Stimulated activated CD4-positive, alpha-beta T cell treated with anti-CD3 and anti-CD28 coated beads, Interleukin-15, amount 100 ng/mL, for 24 hours (primary cell): Measurements from ENCODE around the gene CELA3B.
A peak's percentile ranks its signal among the peaks of the same experiment; 100 is the strongest.
"Not testable (repeated sequence)": the region's sequence is repeated elsewhere in the genome, so short reads cannot be mapped to it uniquely, and the experiment has no call there.

Experiments used
- DNase-seq: peaks from one replicate; pipeline ENCODE4 v3.0.0-alpha.2; 2020

The CELA3B gene

DNA sequence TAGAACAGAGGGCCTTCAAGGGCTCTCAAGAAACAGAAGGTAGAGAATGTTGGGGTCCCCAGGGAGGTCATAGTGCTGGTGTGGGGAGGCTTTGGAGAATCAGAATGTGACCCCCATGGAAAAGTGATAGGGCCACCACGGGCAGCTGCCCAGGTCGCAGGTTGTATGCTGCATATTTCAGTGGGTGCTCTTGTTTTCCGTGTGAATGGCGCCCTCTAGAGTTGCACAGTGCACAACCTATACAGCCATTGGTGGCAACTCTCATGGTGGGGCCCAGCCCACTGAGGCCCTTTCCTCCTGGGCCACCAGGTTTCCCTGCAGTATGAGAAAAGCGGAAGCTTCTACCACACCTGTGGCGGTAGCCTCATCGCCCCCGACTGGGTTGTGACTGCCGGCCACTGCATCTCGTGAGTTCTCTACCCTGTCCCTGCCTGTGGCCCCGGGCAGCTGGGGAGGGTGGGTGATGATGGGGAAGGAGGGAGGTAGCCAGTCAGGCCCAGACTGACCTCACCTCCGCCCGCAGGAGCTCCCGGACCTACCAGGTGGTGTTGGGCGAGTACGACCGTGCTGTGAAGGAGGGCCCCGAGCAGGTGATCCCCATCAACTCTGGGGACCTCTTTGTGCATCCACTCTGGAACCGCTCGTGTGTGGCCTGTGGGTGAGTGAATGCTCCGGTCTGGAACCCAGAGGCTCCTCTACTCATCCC lies 3.8 kb downstream of the CELA3B start:
- not testable (repeated sequence) for DNase-seq

DNA sequence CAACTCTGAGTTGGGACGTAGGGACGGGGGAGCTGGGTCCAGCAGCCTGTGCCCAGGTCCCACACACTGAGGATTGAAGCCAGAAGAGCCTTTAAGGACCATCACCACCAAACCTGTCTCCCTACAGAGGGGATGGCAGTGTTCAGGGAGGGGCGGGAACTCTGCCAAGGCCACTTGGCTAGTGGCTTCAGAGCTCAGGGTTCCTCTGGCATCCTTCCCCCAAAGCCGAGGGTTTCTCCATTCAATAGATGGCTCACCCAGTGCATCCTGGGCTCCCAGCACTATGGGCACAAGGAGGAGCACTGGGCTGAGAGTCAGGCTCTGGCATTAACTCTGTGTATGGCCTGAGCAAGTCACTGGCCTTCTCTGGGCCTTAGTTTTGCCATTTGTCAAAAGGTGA lies 4.4 kb downstream of the CELA3B start:
- DNase-seq, result not testable (repeated sequence)

DNA sequence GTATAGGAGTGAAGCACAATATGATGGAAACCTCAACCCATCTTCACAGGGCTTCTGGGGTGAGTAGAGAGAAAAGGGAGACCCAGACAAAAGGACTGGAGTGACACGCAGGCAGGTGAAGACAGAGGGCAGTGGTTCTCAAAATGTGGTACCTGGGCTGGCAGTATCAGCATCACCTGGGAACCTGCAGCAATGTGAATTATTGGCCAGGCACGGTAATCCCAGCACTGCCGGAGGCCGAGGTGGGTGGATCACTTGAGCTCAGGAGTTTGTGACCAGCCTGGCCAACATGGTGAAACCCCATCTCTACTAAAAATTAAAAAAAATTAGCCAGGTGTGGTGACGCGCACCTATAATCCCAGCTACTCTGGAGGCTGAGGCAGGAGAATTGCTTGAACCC lies 5.3 kb downstream of the CELA3B start:
- not testable (repeated sequence) for DNase-seq

DNA sequence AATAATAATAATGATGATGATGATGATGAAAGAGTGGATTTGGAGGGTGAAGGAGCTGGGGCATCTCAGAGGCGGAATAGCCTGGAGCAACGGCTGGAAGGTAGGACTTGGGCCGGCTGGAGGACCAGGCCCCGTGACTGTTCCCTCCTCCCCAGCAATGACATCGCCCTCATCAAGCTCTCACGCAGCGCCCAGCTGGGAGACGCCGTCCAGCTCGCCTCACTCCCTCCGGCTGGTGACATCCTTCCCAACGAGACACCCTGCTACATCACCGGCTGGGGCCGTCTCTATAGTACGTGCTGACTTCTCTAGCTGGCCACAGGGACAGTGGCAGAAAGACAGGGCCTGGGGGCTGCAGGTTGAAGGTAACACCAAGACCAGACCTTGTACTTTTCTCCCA lies 6.7 kb downstream of the CELA3B start:
- DNase-seq, result not testable (repeated sequence)

DNA sequence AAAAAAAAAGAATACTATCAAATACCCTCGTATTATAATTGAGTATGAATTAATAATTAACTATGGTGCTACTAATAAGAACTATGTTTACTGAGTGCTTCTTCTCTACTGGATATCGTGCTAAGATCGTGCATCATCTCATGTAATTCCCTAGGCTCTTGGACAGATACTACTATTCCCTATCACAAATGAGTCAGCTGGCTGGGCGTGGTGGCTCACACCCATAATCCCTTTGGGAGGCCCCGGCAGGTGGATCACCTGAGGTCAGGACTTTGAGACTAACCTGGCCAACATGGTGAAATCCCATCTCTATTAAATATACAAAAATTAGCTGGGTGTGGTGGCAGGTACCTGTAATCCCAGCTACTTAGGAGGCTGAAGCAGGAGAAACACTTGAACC lies 9.1 kb downstream of the CELA3B start:
- not testable (repeated sequence) for DNase-seq

DNA sequence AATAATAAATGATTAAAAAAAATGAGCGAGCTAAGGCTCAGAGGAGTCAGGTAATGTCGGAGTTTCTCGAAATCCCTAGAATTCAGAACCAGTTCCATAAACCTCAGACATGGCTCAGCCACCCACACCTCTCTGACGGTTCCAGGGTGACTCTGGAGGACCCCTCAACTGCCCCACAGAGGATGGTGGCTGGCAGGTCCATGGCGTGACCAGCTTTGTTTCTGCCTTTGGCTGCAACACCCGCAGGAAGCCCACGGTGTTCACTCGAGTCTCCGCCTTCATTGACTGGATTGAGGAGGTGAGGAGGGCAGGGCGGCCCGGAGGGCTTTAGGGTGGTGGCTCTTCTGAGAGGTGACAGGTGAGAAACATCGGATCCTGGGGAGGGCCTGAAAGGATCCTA lies 9.6 kb downstream of the CELA3B start:
- DNase-seq, result not testable (repeated sequence)

DNA sequence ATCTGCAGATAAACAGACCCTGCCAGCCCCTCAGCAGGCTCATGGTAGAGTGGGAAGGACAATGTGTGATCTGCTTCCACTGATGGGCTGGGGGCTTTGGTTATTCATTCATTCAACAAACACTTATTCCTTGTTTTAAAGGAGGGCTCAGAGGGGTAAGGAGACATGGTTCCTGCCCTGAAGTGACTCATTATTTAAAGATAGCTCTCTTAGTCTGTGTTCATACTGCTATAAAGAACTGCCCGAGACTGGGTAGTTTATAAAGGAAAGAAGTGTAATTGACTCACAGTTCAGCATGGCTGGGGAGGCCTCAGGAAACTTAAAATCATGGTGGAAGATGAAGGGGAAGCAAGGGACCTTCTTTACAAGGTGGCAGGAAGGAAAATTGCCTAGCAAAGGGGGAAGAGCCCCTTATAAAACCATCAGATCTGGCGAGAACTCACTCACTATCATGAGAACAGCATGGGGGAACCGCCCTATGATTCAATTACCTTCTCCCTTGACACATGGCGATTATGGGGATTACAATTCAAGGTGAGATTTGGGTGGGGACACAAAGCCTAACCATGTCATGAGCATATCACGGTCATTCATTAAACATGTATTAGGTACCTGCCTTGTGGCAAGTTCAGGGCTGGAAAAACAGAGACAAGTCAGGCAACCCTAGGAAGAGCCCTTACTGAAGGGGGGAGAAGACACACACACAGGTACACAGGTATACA lies 13.0 kb downstream of the CELA3B start:
- not testable (repeated sequence) for DNase-seq

DNA sequence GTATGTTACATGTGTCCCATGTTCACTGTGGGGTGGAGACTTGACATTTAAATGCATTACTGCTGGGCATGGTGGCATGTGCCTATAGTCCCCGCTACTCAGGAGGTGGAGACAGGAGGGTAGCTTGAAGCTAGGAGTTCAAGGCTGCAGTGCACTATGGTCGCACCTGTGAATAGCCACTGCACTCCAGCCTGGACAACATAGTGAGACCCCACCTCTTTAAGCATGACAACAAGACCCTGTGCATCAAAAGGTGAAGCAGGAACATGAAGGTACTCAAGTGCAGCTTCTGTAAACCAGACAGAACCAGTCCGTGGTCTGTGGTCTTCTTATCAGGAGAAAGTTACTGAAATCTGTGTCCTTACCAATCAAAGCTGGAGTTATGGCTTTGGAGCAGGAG lies 15.4 kb downstream of the CELA3B start:
- not testable (repeated sequence) for DNase-seq

DNA sequence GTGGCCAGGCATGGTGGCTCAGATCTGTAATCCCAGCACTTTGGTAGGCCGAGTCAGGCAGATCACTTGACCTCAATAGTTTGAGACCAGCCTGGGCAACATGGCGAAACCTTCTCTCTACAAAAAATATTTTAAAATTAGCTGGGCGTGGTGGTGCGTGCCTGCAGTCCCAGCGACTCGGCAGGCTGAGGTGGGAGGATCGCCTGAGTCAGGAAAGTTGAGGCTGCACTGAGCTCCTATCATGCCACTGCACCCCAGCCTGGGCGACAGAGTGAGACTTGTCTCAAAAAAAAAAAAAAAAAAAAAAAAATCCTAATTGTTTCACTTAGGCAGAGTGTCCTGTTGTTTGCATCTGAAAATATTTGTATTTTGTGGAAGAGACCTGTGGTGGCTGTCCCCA lies 17.9 kb downstream of the CELA3B start:
- DNase-seq, result not testable (repeated sequence)

DNA sequence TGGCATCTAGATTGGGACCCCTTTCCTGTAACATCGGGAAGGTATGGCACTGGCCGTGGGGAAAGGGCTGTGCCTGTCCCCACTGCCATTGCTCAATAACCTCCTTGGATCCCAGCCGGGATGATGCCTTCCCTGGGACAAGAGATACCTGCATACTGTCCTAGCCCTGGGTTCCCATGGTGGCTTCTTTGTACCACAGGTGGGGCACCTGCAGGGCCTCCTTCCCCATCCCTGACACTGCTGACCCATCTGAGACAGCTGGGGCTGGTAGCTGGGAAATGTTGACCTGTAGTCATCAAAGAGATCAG lies 19.8 kb downstream of the CELA3B start:
- DNase-seq, result not testable (repeated sequence)

DNA sequence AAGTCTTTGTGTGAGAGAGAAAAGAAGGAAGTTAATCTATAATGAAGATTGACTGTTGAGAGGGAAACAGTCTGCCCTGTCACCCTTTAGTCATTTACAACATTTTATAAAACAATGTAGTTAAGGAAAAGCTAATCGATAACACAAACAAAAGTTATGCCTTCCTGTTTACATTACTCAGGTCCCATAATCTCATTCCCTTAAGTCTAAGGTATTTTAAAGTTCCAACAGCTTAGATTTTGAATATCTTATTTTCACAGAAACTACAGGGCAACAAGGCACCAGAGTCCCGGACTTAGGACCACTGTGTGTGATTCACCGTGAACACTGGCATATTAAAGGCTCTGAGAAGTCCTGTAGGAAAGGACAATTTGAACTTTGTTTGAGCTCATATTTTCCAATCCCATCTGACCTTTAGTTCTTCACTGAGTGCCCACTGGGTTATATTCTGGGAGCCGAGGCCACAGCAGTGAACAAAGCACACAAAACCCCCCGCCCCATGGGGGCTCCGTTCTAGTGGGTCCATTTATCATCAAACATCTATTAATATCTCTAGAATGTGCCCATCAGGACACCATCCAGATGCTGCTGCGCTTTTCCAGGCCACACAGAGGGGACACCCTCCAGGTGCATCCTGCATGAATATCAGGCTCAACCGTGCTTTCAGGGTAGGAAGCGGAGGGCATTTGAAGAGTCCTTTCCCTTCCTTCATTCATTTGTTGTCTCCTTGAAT lies 21.2 kb downstream of the CELA3B start:
- DNase-seq, result not testable (repeated sequence)

DNA sequence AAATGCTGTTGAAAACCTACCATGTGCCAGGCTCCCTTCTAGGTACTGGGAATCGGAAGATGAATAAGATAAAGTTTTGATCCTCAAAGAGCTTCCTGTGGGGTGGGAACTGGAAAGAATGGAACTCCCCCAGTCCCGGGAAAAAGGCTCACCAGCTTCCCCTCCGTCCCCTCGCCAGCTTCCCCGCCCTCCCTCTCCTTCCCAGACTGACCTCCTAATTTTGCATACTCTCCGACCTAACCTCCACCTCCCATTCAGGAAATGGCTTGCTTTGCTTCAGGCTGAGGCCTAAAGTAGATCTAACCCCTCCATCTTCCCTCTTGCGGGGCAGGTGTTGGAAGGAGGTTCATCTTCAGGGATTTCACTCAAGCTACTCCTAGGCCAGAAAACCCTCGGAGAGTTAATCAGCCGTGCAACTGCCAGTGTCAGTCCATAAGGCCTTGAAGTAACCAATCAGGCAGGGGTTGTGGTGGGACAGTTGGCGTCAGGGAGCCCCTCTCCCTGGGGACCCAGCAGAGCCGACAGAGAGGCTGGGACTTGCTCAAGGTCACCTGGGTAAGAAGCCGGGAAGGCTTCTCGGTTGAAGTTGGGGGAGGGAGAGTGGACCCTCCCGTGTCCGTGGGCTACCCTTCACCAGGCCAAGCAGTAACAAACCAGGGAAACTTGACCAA lies 21.9 kb downstream of the CELA3B start:
- not testable (repeated sequence) for DNase-seq

DNA sequence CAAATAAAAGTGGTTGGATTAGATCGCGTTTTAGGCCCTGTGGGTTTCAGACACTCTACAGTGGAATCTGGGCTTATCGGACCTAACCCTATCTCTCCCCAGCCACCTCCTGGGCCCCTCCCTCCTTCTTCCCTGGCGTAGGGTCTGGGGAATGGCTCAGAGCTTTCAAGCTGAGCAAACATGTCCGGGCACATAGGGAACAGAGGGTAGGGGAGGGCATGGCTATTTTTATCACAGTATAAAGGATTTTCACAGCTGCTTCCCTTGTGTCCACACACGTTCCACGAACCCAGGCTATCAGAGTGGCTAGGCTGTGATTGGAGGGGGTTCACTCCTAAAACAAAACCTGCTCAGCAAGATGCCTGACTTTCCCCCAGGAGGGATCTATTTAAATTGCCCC lies 22.8 kb downstream of the CELA3B start:
- not testable (repeated sequence) for DNase-seq

DNA sequence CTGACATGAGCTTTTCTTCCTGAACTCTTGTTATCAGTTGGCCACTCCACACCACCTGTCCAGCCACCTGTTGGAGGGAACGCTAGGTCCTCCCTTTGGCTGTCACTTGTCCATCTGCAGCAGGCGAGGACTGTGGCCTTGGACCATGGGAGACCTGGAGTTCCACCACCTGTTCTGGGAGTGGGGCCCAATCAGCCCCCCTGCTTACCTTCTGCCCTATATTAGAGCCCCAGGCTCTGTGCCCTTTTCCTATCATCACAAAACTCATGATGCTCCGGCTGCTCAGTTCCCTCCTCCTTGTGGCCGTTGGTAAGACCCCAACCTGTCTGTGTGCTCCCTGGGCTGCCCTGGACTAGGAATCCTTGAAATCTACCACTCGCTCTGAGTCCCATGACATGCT lies 24.6 kb downstream of the CELA3B start, which contains the start of gene CELA3A:
Gene CELA3A (plus strand): TSS at position 249 of the 400 bp plus-strand sequence. CDS start 18 bp downstream, at position 267.
- DNase-seq, result no peak

DNA sequence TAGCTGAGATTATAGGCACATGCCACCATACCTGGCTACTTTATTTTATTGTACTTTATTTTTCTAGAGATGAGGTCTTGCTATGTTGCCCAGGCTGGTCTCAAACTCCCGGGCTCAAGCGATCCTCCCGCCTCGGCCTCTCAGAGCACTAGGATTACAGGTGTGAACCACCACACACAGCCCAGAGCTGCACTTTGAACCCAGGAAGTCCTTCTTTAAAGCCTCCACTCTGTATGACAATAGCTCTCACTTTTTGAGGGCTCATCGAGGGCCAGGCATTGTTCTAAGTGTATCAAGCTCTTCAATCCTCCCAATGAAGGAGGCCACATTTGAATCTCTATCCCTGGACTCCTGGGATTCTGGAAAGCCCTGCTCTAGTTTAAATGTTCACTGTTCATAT lies 25.6 kb downstream of the CELA3B start:
- not testable (repeated sequence) for DNase-seq

DNA sequence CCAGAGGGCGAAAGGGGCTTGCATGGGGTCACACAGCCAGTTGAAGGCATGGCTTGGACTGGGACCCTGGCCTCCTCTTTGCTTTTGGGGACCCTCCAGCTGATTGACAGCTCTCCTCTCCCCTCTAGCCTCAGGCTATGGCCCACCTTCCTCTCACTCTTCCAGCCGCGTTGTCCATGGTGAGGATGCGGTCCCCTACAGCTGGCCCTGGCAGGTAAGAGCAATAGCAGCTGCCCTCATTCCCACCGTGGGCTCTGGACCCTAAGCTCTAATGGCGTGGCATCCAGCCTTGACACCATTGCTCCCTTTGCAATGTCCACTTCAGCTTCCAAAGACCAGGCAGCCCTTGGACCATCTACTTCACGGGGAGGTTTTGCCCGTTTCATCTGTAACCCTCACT lies 26.1 kb downstream of the CELA3B start:
- DNase-seq, result not testable (repeated sequence)

DNA sequence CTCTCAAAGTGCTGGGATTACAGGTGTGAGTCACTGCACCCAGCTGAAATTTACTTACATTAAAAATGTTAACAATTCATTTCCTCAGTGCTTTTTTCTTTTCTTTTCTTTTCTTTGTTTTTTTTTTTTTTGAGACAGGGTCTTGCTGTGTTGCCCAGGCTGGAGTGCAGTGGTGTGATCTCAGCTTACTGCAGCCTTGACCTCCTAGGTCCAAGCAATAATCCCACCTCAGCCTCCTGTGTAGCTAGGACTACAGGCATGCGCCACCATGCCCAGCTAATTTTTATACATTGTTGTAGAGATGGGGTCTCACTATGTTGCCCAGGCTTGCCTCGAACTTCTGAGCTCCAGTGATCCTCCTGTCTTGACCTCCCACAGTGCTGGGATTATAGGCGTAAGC lies 27.1 kb downstream of the CELA3B start:
- DNase-seq, result not testable (repeated sequence)

DNA sequence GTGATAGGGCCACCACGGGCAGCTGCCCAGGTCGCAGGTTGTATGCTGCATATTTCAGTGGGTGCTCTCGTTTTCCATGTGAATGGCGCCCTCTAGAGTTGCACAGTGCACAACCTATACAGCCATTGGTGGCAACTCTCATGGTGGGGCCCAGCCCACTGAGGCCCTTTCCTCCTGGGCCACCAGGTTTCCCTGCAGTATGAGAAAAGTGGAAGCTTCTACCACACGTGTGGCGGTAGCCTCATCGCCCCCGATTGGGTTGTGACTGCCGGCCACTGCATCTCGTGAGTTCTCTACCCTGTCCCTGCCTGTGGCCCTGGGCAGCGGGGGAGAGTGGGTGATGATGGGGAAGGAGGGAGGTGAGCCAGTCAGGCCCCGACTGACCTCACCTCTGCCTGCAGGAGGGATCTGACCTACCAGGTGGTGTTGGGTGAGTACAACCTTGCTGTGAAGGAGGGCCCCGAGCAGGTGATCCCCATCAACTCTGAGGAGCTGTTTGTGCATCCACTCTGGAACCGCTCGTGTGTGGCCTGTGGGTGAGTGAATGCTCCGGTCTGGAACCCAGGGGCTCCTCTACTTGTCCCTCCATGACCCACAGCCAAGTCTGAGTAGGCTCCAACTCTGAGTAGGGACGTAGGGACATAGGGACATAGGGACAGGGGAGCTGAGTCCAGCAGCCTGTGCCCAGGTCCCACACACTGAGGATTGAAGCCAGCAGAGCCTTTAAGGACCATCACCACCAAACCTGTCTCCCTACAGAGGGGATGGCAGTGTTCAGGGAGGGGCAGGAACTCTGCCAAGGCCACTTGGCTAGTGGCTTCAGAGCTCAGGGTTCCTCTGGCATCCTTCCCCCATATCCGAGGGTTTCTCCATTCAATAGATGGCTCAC lies 28.7 kb downstream of the CELA3B start:
- DNase-seq, result peak; percentile 55

DNA sequence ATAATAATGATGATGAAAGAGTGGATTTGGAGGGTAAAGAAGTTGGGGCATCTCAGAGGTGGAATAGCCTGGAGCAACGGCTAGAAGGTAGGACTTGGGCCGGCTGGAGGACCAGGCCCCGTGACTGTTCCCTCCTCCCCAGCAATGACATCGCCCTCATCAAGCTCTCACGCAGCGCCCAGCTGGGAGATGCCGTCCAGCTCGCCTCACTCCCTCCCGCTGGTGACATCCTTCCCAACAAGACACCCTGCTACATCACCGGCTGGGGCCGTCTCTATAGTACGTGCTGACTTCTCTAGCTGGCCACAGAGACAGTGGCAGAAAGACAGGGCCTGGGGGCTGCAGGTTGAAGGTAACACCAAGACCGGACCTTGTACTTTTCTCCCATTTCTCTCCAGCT lies 29.9 kb downstream of the CELA3B start:
- DNase-seq, result not testable (repeated sequence)

DNA sequence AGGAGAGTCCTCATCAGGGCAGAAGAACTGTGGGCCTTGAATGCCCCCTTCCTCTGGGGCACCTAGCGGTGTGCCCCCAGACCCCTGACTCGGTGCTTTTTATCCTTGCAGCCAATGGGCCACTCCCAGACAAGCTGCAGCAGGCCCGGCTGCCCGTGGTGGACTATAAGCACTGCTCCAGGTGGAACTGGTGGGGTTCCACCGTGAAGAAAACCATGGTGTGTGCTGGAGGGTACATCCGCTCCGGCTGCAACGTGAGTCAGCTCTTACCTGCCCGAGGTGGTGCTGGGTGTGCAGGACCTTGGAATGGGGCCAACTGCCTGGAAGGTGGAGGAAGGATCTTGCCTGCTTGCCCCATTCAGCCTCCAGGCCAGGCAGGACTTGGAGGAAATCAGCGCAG lies 30.4 kb downstream of the CELA3B start:
- not testable (repeated sequence) for DNase-seq

DNA sequence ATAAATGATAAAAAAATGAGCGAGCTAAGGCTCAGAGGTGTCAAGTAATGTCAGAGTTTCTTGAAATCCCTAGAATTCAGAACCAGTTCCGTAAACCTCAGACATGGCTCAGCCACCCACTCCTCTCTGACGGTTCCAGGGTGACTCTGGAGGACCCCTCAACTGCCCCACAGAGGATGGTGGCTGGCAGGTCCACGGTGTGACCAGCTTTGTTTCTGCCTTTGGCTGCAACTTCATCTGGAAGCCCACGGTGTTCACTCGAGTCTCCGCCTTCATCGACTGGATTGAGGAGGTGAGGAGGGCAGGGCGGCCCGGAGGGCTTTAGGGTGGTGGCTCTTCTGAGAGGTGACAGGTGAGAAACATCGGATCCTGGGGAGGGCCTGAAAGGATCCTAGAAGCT lies 32.7 kb downstream of the CELA3B start:
- not testable (repeated sequence) for DNase-seq

DNA sequence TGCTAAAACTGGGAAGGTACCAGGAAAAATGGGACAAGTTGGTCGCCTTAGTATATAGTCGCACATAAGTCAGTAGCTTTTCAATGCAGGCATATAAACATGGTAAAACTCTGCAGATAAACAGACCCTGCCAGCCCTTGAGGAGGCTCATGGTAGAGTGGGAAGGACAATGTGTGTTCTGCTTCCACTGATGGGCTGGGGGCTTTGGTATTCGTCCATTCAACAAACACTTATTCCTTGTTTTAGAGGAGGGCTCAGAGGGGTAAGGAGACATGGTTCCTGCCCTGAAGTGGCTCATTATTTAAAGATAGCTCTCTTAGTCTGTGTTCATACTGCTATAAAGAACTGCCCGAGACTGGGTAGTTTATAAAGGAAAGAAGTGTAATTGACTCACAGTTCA lies 35.9 kb downstream of the CELA3B start:
- not testable (repeated sequence) for DNase-seq
